HG03439 (cell line): ENCODE measurements around the gene ANGPTL4.
"Not testable (repeated sequence)": the region's sequence is repeated elsewhere in the genome, so short reads cannot be mapped to it uniquely, and the experiment has no call there.

Source experiments
- ATAC-seq: cut with Tn5 transposase; IDR thresholded peaks from one replicate; pipeline ENCODE4 v1.9.1; 2021; ENCODE audit warnings: mild to moderate bottlenecking, moderate library complexity; ENCODE audit not compliant: unreplicated experiment

The ANGPTL4 gene

DNA sequence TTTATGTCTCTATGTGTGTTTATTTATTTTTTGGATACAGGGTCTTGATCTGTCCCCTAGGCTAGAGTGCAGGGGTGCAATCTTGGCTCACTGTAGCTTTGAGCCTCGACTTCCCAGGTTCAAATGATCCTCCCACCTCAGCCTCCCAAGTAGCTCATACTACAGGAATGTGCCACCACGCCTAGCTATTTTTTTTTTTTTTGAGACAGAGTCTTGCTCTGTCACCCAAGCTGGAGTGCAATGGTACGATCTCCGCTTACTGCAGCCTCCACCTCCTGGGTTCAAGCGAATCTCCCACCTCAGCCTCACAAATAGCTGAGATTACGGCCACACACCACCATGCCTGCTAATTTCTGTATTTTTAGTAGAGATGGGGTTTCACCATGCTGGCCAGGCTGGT is 5.0 kb upstream of the ANGPTL4 start:
- ATAC-seq, result no peak

DNA sequence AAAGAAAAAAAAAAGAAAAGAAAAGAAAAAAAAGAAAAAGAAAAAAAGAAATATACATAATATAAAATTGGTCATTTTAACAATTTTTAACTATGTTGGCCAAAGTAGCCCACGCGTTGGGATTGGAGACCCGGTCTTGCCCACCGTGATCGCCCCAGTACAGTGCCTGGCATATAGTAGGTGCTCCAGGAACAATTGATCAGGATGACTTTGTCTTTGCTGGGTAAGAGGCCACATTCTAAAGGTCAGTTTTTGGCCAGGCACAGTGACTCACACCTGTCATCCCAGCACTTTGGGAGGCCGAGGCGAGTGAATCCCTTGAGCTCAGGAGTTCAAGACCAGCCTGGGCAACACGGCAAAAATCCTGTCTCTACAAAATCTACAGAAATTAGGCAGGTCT is 3.8 kb upstream of the ANGPTL4 start:
- no peak for ATAC-seq

- ATAC-seq, result no peak
Measured at GRCh38 chr19:8361921-8362793, 1.8 kb upstream of the ANGPTL4 start.

GRCh38 chr19:8366121-8366581 is 2.2 kb downstream of the ANGPTL4 start:
- no peak for ATAC-seq

DNA sequence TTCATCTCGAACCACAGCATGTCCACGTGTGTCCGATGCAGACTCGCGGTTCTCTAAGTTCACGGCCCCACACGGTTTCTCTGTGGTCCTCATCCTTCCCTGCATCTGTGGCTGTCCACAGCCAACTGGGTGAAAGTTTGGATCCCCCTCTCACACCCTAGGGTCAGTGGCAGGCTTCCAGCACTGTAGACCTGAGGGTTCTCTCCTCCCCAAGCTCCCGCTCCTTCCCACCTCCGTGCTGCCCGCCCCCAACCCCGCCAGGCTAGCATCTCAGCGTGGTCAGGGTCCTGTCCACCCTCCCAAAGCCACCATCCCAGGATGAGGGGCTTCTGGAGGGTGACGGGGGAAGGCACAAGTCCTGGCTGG is 3.0 kb downstream of the ANGPTL4 start:
- no peak for ATAC-seq

GRCh38 chr19:8367327-8368001 is 3.5 kb downstream of the ANGPTL4 start:
- ATAC-seq, result no peak

- no peak for ATAC-seq
Measured at GRCh38 chr19:8370176-8371010, 6.4 kb downstream of the ANGPTL4 start.

- ATAC-seq, result no peak
Measured at GRCh38 chr19:8371011-8371804, 7.3 kb downstream of the ANGPTL4 start.

DNA sequence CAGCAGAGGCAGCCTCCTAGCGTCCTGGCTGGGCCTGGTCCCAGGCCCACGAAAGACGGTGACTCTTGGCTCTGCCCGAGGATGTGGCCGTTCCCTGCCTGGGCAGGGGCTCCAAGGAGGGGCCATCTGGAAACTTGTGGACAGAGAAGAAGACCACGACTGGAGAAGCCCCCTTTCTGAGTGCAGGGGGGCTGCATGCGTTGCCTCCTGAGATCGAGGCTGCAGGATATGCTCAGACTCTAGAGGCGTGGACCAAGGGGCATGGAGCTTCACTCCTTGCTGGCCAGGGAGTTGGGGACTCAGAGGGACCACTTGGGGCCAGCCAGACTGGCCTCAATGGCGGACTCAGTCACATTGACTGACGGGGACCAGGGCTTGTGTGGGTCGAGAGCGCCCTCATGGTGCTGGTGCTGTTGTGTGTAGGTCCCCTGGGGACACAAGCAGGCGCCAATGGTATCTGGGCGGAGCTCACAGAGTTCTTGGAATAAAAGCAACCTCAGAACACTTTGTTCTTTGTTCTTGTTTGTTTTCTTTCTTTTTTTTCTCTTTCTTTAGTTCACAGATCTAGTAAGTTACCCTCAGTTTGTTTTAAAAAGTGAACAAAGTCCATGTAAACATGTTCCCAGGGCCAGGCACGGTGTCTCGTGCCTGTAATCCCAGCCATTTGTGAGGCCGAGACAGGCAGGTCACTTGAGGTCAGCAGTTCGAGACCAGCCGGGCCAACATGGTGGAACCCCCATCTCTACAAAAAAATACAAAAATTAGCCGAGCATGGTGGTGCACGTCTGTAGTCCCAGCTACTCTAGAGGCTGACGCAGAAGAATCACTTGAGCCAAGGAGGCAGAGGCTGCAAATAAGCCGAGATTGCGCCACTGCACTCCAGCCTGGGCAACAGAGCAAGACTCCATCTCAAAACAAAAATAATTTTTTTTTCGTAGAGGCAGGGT is 10.2 kb downstream of the ANGPTL4 start:
- no peak for ATAC-seq

DNA sequence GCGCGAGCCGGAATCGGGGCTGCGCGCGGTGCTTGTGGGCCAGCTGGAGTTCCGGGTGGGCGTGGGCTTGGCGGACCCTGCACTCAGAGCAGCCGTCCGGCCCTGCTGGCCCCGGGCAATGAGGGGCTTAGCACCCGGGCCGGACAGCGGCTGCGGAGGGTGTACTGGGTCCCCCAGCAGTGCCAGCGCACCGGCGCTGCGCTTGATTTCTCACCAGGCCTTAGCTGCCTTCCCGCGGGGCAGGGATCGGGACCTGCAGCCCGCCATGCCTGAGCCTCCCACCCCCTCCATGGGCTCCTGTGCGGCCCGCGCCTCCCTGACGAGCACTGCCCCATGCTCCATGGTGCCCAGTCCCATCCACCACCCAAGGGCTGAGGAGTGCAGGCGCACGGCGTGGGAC is 11.8 kb downstream of the ANGPTL4 start:
- not testable (repeated sequence) for ATAC-seq

- not testable (repeated sequence) for ATAC-seq
Measured at GRCh38 chr19:8376373-8376974, 12.5 kb downstream of the ANGPTL4 start.

DNA sequence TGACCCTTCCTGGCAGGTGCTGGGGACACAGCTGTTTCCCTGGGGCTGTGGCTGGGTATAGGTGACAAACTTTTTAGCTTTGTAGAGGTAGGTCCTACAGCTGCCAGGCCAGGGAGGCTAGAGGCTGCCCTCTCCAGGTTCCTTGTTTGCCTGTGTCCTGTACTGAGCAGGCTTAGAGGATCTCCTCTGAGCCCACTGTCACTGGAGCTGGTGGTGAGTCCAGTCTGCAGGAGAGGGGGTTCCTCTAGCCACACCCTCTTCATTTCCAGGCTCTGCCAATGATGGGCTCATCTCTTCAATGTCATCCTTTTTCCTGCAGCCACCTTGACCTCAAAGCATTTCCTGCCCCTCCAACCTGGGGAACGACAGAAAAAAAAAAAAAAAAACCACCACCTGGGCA is 13.6 kb downstream of the ANGPTL4 start:
- no peak for ATAC-seq

DNA sequence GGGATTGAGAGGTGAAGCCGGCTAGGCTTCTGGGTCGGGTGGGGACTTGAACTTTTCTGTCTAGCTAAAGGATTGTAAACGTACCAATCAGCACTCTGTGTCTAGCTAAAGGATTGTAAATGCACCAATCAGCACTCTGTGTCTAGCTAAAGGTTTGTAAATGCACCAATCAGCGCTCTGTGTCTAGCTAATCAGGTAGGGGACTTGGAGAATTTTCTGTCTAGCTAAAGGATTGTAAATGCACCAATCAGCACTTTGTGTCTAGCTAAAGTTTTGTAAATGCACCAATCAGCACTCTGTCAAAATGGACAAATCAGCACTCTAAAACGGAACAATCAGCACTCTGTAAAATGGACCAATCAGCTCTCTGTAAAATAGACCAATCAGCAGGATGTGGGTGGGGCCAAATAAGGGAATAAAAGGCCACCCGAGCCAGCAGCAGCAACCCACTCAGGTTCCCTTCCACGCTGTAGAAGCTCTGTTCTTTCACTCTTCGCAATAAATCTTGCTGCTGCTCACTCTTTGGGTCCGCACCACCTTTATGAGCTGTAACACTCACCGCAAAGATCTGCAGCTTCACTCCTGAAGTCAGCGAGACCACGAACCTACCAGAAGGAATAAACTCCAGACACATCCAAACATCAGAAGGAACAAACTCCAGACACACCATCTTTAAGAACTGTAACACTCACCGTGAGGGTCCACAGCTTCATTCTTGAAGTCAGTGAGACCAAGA is 15.4 kb downstream of the ANGPTL4 start:
- not testable (repeated sequence) for ATAC-seq

GRCh38 chr19:8384569-8384968 is 20.6 kb downstream of the ANGPTL4 start:
- ATAC-seq, result not testable (repeated sequence)

DNA sequence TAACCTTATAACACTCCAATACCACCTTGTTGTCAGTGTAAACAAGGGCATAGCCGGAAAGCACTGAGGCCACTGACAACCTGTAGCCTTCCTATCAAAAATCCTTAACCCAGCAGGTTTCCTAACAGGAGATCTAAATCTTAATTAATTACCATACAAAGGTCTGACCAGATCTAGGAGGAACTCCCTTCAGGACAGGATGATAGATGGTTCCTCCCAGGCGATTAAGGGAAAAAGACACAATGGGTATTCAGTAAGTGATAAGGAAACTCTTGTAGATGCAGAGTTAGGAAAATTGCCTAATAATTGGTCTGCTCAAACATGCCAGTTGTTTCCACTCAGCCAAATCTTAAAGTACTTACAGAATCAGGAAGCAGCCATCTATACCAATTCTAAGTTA is 21.1 kb downstream of the ANGPTL4 start:
- ATAC-seq, result not testable (repeated sequence)

DNA sequence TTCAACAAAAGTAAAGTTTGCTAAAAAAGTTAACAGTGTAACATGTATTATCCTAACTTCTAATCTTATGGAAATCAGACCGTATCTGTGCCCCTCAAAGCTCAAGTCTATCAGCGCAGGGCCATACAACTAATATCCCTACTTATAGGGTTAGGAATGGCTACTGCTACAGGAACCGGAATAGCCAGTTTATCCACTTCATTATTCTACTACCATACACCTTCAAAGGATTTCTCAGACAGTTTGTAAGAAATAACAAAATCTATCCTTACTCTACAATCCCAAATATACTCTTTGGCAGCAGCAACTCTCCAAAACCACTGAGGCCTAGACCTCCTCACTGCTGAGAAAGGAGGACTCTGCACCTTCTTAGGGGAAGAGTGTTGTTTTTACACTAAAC is 21.6 kb downstream of the ANGPTL4 start:
- not testable (repeated sequence) for ATAC-seq

GRCh38 chr19:8386419-8386818 is 22.5 kb downstream of the ANGPTL4 start:
- ATAC-seq, result not testable (repeated sequence)

- ATAC-seq, result no peak
Measured at GRCh38 chr19:8386990-8387389, 23.0 kb downstream of the ANGPTL4 start.
